ENCODE results near the gene GRIK1.
A peak's percentile ranks its signal among the peaks of the same experiment; 100 is the strongest.

GRIK1 gene

DNA sequence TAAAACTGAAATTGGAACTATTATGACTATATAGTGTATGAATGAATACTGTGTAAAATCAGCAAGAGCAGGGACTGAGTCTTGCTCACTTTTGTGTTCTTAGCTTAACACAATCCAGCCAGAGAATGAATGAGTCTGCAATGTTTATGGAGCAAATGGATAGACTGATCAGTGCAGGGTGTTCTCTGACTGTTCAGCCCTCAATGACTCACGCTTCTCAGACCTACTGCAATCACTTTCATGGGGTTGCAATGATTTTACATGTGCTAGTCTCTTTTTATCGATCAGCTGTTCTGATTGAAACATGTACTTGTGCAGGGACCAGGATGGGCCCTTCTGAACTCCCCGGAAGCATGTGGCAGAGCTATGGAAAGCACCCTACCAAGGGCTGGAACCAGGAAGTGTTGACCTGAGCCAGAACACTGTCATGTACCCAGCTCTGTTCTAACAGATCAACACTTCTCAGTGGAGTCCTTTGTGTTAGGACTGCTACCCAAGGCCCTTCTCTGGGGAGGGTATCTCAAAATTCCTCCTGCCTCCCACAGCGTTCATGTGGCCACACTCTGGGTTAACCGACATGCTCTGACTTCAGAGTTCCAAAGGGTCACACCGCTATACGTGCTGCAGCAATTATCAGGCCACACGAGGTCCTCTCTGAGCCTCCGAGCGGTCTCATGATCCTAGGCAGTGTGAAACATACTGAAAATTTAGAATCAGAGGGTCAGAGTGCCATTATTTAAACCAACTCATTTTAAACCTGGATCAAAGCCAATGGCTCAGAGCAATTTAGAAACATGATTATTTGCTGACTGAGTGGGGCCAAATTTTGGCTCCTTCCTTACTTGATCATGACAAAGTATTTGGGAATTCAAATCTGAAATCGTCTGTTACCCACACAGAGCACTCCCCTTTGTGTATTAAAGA is 35.2 kb downstream of the GRIK1 start:
- no peak for DNase-seq

DNA sequence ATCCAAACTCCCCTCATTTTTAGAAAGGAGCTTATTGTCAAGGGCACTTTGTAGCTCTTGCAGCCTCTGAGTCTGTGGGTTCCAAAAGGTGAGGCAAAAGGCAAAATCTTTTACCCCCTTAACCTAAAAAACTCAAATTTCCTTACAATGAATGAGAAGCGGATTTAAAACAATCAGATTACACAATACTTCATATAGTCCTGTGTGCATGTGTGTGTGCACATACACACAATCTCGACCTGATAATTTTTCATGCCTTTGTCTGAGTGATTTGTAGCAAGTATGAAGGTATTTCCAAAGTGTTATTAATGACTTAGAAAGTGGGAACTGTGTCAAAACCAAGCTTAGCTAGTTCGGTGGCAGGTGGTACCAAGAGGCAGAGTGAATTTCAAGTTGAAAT is 42.9 kb downstream of the GRIK1 start:
- DNase-seq, result no peak

DNA sequence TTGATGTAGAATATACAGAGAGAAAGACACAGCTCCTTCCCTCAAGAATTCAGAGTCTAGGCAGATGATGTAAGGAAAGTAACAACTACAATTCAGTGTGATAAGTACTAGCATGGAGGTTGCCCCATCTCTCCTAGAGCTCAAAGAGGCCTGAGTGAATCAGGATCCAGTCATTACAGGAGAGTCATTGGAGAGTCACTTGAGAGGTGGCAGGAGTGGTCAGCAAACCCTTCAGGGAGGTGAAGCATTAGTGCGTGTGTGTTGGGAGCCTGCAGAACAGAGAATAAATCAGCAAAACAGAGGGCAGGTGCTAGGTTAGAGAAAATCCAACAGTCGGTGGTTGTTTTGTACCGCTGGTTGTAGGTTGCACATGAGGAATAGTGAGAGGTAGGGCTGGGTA is 46.1 kb downstream of the GRIK1 start:
- no peak for DNase-seq

DNA sequence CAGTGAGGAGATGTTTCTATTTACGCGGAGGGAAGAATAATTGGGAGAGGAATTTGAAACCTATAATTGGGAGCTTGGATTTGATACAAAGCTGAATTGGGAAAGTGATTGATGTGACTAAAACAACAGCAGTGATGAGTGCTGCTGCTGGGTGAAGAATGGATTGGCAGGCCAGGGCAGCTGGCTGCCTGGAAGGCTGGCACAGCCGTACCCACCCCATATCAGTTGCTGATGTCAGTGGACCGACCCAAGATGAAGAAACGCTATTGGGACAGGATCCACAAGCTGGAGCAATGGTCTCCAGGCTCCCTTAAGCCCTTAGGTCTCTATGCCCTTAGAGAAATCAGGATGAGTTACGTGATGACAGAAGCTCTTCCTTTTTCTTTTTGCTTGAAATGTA is 47.4 kb downstream of the GRIK1 start:
- no peak for DNase-seq

DNA sequence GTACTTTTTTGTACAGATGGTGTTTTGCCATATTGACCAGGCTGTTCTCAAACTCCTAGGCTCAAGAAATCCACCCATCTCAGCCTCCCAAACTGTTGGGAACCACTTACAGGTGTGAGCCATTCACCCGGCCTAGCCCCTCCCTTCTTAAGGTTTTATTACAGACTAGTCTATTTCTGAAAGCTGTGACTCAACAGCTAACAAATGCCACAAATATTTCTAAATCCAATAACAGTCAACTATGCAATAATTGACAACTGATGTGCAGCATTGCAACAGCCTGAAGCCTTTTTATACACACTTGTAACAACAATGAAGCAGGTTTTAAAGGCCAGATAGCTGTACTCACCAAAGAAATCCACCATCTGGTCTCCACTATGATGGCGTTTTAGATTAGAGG is 51.4 kb downstream of the GRIK1 start:
- no peak for DNase-seq

DNA sequence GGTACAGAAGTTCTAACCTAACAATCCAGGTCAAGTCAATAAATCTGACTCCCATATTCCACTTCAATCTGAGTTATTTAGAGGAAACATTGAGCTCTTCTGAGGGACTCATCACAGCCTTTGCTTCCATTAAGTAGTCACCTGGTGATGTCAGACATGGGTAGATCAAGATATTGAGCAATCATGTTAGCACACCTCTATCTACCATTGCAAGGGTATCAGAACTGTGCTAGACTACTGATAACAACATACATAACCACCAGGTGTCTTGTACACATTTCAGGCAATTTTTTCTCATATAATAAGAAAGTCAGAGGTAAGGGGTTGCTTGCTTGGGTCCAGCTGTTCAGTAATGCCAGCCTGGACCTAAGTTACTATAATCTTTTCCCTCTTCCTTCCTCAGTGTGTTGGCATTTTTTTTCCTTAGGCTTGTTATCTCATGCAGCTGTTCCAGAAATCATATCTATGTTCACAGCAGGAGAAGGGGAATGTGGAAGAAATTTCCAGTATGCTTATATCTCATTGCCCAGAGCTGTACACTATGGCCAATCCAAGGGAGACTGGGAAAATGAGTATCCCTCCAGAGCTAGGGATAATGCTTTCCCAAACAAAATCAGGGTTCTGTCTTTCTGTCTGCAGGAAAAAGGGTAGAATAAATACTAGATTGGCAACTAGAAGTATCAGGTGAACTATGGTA is 52.3 kb downstream of the GRIK1 start:
- DNase-seq, result no peak

DNA sequence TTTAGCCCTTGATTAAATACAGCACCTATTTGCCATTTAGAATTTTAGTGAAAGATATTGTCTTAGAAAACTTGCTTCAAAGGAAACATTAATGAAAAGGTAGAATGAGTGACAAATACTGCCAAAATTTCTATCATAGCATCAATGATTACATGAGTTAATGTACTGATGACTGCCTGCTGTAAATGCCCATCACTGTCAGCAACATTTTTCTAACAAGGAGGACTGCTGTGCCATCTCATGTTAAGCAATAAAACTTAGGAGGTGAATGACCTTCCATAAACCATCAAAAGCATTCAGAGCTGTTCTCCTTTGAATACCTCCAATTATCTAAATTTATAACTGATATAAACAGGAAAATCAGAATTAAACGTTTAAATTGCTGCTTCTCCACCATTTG is 54.3 kb downstream of the GRIK1 start:
- DNase-seq, result no peak

DNA sequence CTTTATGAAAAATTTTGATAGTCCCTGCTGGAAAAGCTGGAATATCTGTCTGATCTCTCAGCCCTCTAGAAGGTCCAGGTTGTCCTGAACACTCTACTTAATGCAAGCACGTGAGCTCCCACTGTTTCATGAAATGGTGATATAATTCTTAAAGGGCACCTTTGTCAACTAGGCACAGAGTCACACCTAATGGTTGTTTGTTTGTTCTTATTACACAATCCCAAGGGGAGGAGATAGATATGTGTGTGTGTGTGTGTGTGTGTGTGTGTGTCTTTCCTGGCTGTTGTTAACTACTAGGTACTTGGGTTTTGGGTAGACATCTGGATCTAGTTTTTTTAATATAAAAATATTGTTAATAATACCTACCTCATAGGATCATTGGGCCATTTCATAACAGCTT is 63.9 kb downstream of the GRIK1 start:
- no peak for DNase-seq

DNA sequence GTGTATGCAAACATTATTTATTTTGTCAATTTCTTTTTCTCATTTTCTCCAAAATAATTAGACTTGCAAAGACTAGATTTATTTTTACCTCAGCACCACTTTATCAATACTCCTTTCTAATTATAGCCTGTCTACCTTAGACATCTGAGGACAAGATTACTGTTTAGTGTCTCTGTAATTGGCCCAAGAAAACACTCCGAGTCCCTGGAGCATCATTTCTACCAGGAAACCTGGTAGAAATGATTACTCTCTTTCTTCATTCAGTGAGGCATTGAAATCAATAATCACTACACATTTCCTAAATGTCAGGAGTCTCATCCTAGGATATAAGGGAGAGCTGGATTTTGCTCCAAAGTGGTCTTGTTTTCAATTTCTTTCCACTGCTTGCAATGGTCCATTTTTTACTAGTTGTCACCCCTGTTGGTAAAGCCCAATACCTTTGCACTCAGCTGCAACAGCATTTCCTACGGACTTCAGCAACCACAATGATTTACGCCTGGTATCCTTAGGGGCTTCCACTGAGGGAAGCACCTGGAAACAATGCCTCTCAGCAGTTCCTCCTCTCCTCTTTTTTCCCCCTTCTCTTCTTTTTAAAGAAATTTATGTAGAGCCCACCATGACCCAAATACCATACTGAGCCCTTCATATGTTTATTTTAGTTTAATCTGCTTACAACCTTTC is 64.6 kb downstream of the GRIK1 start:
- DNase-seq, result no peak

DNA sequence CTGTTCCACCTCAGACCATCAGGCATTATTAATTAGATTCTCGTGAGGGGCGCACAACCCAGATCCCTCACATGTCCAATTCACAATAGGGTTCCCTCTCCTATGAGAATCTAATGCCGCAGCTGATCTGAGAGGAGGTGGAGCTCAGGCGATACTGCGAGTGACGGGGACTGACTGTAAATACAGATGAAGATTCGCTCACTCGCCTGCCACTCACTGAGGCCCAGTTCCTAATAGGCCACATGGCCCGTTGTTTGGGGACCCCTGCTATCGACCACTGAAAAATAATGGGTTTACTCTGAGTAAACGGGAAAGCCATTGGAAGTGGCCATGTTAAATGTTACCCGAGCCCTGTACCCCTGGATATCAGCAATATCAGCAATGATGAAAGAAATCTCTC is 65.9 kb downstream of the GRIK1 start:
- DNase-seq, result no peak

DNA sequence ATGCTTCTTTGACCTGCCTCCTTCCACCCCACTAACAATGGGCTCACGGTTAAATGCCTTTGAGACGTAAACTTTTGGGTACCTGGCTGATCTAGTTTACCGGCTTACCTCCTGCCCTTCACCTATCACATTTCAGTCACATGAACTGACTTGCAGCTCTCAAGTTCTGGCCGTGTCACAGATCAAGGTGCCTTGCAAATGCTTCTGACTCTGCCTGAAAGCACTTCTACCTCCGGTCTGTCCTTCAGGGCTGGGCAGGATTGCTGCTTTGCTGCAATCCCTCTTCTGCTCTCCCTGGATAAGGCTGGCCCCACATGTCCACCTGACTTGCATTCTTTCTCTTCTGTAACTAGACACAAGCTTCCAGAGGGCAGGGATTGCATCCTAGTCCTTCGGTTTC is 69.0 kb downstream of the GRIK1 start:
- DNase-seq, result no peak

DNA sequence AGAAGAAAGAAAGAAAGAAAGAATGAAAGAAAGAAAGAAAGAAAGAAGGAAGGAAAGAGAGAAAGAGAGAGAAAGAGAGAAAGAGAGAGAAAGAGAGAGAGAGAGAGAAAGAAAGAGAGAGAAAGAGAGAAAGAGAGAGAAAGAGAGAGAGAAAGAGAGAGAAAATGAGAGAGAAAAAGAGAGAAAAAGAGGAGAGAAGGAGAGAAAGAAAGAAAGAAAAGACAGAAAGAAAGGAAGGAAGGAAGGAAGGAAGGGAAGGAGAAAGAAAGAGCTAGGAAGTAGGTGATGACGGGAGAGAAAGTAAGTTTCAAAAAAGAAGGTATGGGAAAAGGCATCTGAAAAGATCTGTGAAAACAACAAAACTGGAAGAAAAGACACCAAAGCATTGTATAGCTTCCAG is 72.0 kb downstream of the GRIK1 start:
- no peak for DNase-seq

DNA sequence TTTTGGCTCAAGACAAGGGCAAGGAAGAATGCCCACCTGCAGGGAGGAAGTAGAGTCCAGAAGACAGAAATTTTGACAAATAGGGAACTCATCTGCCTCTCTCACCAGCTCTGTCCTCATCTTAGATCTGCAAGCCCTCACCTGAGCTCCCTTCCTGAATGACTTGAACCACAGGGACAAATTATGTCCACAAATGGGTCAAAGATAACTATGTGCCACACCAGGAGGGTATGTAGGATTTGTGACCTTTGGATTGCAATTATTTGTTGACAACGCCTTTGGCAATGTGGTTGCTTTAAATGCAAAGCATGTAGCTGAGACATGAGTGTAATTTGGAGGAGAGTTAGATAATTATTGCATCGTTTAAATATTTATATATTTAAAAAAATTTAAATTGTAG is 79.5 kb downstream of the GRIK1 start:
- no peak for DNase-seq

DNA sequence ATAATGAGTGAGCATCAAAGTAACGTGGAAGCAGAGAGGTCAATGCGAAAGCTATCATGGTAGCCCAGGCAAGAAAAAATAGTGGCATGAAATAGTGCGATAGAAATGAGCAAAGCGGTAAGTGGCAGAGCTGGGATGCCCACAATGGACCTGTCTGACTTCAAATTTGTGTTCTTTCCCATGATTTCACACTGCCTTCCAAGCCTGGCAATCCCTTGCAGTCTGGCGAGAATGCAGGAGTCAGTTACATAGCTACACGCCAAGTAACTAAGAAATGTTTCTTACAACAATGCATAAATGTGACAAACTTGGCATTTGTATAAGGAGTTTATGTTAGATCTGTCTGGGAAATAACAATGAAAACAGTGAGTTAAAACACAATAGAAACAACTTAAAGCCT is 82.6 kb downstream of the GRIK1 start:
- no peak for DNase-seq

DNA sequence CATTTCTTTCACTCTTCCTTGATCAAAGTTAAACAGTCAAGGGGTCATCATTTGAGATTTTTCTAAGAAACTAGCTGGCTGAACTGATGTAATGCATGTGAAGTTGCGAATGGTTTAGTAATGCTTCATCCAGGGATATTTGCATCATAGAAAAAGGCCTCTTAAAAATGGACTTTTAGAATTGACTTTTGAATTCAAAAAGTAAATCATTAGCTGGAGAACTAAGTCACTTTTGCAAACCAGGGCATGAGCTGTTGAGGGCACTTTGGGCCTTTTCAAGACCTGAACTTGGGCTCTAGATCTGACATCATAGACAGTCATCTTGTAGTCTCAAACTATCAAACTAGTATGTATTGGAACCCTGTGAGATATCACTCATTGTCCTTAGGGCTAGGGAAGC is 85.0 kb downstream of the GRIK1 start:
- DNase-seq, result no peak

DNA sequence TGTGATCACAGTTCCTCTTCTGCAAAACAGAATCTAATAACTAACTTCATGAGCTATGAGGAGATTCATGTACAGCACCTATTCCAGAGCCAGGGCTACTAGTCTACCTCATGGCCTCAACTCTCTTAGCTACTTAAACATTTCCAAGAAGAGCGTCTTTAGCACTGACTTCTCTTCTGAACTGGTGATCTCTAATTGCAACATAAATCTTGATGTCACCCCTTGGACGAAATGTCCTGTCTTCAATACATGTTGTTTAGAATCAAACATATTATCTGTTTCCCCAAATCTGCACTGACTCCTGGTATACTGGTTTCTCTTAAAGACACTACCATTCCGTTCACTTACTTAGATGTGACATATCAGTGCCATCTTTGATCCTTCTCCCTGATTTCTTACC is 88.2 kb downstream of the GRIK1 start:
- DNase-seq, result no peak

DNA sequence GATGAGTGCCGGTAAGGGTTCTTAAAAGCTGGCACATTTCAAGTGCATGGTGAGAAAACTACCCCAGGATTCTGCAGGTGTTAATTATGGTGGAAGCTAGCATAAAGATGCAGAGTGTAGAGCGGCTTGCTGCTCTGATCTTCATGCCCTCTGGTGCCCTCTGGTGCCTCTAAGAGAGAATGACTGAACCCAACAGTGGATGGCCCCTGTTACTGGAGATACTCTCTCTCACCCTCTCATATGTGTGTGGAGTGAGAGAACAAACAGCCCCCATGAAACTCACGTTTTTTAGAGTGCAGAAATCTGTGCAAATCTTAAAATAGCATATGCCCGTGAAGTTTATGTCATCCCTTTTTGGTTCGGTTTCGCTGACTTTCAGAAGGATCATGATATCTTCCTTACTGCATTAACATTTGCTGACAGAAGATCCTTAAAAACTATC is 90.0 kb downstream of the GRIK1 start:
- peak; percentile 39 to 51 for DNase-seq

DNA sequence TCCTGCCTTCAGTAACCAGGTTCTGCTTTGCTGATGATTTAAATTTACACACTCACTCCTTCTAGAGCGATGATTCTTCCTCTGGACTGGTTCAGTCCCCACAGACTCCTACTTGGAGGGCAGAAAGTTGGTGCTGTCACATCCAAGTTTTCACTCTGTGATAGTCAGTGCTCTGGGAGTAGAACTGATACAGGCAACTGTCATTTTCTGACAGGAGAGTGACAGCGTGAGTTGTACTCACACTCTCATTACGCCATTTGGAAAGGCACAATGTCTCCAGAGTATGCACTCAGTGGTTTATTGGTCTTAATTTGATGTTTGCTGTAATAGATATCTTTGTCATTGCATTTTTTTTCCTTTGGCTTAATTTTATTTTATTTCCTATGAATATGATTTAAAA is 96.0 kb downstream of the GRIK1 start:
- DNase-seq, result no peak

DNA sequence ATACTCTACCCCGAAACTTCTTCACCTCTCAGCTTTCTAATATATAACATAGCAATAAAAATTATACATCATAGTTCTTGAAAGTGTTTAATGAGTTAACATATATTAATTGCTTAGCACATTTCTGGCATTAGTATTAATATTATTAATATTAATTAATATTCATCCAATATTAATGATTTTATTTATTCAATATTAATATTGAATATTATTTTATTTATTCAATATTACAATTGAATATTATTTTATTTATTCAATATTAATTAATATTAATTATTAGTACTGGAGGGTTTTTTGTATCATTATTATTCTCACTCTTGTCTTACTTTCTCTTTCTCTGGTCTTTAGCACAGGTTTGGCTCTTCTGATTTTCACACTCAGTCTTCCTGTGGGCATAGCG is 105.2 kb downstream of the GRIK1 start:
- no peak for DNase-seq

DNA sequence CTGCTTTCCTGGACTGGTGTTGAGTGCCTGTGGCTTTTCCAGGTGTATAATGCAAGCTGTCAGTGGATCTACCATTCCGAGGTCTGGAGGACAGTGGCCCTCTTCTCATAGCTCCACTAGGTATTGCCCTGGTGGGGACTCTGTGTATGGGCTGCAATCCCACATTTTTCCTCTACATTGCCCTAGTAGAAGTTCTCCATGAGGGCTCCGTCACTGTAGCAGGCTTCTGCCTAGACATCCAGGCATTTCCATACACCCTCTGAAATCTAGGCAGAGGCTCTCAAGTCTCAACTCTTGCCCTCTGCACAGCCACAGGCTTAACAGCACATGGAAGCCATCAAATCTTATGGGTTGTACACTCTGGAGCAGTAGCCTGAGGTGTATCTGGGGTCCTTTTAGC is 107.6 kb downstream of the GRIK1 start:
- no peak for DNase-seq

DNA sequence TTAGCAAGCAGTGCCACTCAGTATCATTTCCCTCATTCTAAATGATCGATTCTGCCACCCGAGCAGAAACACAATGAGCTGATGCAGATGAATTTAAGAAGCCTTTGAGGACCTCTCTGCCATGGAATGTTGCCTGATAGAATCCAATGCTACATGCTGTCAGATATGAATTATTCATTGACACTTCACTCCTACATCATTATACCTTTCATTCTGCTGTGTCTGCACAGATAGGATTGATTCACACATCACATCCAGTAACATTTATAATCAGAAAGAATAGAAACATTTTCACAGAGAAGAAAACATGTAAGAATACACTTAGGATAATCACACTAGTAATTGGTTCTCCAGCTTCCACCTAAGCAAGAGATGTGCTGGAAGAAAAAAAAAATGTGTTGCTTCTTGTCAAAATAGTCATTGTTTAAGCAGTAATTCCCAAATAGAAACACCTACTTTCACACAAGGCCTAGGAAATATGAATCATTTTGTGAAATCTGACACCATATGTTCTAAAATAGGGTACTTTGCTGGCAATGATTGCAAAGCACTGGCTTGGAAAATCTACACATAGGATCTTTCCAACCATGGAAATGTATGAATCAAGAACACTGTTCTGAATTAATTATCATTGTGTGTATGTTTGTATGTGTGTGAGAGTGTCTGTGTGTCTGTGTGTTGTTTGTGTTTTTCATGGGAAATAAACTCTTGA is 110.1 kb downstream of the GRIK1 start:
- DNase-seq, result no peak

DNA sequence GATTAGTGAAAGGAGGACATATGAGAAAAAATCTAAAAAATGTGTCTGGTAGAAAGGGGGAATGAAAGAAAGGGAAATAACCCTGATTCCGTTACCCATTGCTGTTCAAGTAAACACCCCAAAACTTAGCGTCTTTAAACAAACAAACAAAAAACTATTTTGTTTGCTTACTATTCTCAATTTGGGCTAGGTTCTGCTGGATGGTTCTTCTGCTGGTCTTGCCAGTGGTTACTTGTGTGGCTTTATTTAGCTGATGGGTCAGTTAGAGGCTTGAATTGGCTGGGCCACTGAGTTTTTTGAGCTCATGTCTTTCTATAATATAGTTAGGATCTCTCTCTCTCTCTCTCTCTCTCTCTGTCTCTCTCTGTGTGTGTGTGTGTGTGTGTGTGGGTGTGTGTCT is 112.1 kb downstream of the GRIK1 start:
- no peak for DNase-seq

DNA sequence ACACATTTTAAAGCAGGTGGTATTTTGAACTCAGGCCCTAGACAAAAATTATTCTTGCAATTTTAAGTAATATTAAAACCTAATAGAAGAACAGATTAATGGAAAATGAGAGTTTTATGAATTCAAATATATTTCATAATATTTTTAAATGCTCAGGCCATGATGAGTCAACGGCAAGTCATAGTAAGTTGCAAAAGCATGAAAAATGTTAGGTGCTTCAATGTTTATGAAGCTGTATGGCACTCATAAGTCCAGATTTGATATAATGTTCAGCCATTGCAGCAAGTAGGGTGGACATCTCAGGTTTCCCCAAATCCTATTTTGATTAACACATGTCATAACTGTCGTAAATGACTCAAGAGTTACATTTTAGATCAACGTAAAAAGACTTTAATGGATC is 112.6 kb downstream of the GRIK1 start:
- DNase-seq, result no peak

Measured in CD4-positive, alpha-beta T cell treated with Interleukin-1 beta for 1 hour (primary cell).